Omental fat pad (tissue), 4 donors: ENCODE measurements around the gene HACD4. TPM values are rescaled to one million over a fixed set of nuclear protein-coding genes. Genes with fewer than 3 reads are reported as not detected.
A peak's percentile ranks its signal among the peaks of the same experiment; 100 is the strongest.
"Not testable (repeated sequence)": the region's sequence is repeated elsewhere in the genome, so short reads cannot be mapped to it uniquely, and the experiment has no call there.

ENCODE experiments used
- ATAC-seq: fragments of 150-250 bp; one replicate; pipeline ENCODE4 v1.9.1; 2016; ENCODE audit warnings: mild to moderate bottlenecking, moderate library complexity; ENCODE audit not compliant: low FRiP score
- DNase-seq: peaks from one replicate; pipeline ENCODE4 v3.0.0-alpha.2; 2019; ENCODE audit warnings: low spot score
- CTCF ChIP-seq, 3 donors: fragments of 450-650 bp; IDR thresholded peaks; one replicate each; pipeline ENCODE4 v1.5.1; 2016 to 2017; ENCODE audit warnings: antibody characterized with exemption in 3 of 3, mild to moderate bottlenecking in 3 of 3, moderate library complexity in 2 of 3
- total RNA-seq, 4 donors: library from RNA; depleted of rRNA; stranded (reverse); fragments of >200 nt; gene quantifications; one replicate each; pipeline ENCODE4 v1.1.0, GENCODE V29; 2016

The HACD4 gene
- total RNA-seq, 4 donors from 2014 or later: 4.1 to 6.6 (median 5.1) TPM

DNA sequence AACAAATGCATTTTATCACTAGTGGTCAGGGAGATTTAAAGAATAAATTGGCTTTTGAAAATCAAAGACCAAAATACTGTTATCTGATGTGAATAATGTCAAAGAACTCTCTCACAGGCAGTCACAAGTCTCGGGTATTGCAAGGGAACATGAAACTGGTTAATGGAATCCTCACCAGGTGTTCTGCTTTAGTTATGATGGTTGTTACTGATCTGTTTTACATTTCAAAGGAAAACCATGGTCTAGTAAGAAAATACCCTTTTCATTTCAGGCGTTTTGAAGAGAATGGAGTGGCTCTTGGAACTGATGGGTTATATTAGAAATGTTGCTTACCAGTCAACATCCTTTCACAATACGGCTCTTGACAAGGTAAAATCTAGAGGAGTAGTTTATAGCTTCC lies 43.4 kb downstream of the HACD4 start:
- ATAC-seq: no peak
- no peak for TF ChIP-seq CTCF (IDR thresholded peaks at IDR 0.05)
- no peak for DNase-seq

DNA sequence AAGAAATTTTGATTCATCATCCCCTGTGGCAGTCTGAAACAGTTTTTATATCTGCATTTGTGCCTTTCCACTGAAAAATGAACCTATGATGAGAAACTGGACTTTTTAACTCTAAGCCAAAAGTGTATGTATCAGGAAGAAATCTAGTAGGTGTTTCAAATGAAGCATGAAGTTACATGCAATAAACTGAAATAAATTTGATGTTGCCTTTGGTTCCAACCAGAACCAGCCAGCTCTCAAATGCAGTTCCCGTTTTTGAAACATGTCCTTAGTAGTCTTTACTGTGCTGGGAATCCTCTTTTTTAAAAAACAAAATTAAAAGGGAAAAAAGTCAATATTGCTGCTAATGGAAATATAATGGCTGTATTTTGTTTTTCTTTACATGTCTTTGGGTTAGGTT lies 43.9 kb downstream of the HACD4 start:
- DNase-seq (no peak), ATAC-seq (no peak)
- TF ChIP-seq CTCF (IDR thresholded peaks at IDR 0.05): no peak

DNA sequence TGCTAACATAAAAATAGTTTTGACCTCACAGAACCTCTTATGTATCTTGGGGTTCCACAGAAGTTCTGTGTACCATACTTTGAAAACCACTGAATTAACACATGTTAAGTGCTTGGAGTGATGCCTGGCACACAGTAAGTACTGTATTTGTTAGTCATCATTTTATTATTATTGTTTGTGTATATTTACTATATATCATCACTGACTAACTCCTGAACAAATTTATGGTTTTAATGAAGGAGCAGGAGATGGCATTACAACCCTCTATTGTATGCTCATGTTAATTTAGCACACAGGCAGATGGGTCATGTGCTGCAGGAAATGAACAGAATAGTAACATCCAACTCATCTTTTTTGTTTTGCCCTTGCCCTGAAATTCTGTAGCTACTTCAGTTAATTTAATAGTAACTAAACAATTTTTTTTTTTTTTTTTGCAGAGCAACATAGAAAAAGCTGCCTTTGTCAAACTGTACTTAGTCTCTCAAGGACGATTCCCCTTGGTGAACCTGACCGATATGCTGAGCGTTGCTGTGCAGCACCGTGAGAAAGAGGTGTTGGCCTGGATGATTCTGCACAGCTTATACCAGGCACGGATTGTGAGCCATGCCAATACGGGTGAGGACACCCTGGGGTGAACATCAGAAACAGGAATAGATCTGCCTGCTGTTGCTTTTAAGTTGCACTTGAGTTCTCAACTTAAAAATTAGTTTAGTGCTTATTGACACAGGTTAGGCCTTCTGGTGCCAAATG lies 45.4 kb downstream of the HACD4 start:
- DNase-seq (no peak), ATAC-seq (no peak)
- no peak for TF ChIP-seq CTCF (IDR thresholded peaks at IDR 0.05)

GRCh38 chr9:20984506-20984905 lies 46.9 kb downstream of the HACD4 start:
- no peak for TF ChIP-seq CTCF (IDR thresholded peaks at IDR 0.05)
- ATAC-seq (no peak), DNase-seq (no peak)

GRCh38 chr9:20981486-20981885 lies 50.0 kb downstream of the HACD4 start:
- ATAC-seq (no peak), DNase-seq (no peak)
- no peak for TF ChIP-seq CTCF (IDR thresholded peaks at IDR 0.05)

- no peak for TF ChIP-seq CTCF (IDR thresholded peaks at IDR 0.05)
- peak; percentile 73 for ATAC-seq
- DNase-seq: no peak
Measured at GRCh38 chr9:20980832-20981455, 50.5 kb downstream of the HACD4 start.

DNA sequence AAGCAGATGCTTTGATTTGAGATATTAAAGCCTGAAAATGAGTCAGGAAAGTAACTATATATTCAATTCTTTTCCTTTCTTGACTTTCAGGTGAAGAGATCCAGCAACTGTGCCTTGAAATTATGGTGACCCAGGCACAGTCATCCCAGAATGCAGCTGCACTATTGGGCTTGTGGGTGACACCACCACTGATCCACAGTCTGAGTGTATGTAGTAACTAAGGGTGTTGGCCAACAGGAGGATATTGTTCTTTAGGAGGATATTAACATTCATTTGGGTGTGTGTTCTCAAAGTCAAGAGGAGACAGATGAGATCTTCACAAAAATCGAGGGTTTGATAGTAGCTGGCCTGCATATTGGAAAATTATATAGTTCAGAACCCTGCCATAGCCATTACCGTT lies 53.2 kb downstream of the HACD4 start:
- no peak for TF ChIP-seq CTCF (IDR thresholded peaks at IDR 0.05)
- ATAC-seq (no peak), DNase-seq (no peak)

DNA sequence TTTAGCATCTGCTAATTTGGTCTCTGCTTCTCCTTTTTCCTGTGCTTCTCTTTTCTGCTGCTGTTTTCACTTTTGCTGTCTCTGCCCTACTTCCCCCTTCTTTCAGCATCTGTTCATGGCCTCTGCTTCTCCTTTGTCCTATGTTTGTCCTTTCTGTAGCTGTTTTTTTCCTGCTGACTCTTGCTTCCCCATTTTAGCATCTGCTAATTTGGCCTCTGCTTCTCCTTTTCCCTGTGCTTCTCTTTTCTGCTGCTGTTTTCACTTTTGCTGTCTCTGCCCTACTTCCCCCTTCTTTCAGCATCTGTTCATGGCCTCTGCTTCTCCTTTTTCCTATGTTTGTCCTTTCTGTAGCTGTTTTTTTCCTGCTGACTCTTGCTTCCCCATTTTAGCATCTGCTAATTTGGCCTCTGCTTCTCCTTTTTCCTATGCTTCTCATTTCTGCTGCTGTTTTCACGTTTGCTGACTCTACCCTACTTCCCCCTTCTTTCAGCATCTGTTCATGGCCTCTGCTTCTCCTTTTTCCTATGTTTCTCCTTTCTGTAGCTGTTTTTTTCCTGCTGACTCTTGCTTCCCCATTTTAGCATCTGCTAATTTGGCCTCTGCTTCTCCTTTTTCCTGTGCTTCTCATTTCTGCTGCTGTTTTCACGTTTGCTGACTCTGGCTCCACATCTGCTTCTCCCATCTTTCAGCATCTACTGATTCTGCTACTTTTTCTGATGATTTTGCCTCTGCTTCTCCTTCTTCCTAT lies 57.1 kb downstream of the HACD4 start:
- DNase-seq, ATAC-seq: not testable (repeated sequence)

DNA sequence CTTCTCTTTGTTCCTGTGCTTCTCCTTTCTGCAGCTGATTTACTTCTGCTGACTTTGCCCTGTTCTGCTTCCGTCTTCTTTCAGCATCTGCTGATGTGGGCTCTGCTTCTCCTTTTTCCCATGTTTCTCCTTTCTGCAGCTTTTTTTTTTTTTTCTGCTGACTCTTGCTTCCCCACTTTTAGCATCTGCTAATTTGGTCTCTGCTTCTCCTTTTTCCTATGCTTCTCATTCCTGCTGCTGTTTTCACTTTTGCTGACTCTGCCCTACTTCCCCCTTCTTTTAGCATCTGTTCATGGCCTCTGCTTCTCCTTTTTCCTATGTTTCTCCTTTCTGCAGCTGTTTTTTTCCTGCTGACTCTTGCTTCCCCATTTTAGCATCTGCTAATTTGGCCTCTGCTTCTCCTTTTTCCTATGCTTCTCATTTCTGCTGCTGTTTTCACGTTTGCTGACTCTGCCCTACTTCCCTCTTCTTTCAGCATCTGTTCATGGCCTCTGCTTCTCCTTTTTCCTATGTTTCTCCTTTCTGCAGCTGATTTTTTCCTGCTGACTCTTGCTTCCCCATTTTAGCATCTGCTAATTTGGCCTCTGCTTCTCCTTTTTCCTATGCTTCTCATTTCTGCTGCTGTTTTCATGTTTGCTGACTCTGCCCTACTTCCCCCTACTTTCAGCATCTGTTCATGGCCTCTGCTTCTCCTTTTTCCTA lies 58.0 kb downstream of the HACD4 start:
- DNase-seq, ATAC-seq: not testable (repeated sequence)
